OCI-LY3 (cell line): ENCODE results near the gene RDH11.

Experiments
- EZH2phosphoT487 ChIP-seq: fragments of 200-600 bp; shearing (Covaris generic); IDR thresholded peaks from 2 replicates; pipeline ENCODE4 v1.6.1; 2018; ENCODE audit warnings: antibody characterized with exemption, mixed run types, low read depth
- TF ChIP-seq, protein P1 (sequence below): fragments of 200-600, 300-600 bp; sonication (generic); IDR thresholded peaks from 2 replicates; pipeline ENCODE4 v1.5.1; 2014; ENCODE audit warnings: antibody characterized with exemption, low read length, low read depth

DNA sequence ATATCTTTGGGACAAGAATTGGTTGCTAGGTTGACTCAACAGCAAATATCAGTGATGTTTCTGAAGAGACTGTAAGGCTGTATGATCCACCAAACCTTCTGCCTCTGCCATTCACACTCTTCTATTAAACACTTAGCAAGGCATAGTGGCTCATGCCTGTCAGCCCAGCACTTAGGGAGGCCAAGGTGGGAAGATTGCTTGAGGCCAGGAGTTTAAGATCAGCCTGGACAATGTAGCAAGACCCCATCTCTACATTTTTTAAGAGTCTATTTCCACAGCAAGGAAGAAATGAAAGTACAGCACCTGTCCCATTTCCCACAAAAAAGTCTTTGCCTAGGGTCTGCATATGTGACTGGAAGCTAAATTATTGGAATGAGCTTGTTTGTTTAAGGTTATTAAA is 68.0 kb downstream of the RDH11 start:
- TF ChIP-seq, protein P1, sequence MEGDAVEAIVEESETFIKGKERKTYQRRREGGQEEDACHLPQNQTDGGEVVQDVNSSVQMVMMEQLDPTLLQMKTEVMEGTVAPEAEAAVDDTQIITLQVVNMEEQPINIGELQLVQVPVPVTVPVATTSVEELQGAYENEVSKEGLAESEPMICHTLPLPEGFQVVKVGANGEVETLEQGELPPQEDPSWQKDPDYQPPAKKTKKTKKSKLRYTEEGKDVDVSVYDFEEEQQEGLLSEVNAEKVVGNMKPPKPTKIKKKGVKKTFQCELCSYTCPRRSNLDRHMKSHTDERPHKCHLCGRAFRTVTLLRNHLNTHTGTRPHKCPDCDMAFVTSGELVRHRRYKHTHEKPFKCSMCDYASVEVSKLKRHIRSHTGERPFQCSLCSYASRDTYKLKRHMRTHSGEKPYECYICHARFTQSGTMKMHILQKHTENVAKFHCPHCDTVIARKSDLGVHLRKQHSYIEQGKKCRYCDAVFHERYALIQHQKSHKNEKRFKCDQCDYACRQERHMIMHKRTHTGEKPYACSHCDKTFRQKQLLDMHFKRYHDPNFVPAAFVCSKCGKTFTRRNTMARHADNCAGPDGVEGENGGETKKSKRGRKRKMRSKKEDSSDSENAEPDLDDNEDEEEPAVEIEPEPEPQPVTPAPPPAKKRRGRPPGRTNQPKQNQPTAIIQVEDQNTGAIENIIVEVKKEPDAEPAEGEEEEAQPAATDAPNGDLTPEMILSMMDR: no peak
- TF ChIP-seq EZH2phosphoT487: no peak
